HL-60 (cell line): ENCODE data around the gene CDHR5.
A peak's percentile ranks its signal among the peaks of the same experiment; 100 is the strongest.

Source experiments
- DNase-seq, 2 experiments: peaks; one replicate each; pipeline ENCODE4 v3.0.0-alpha.2; 2010 to 2020; ENCODE audit warnings: low read depth in 1 of 2, low spot score in 1 of 2
- H3K27ac ChIP-seq: fragments of 250-450 bp; sonication (Bioruptor Pico); replicated peaks from 2 replicates; pipeline ENCODE4 v1.5.1; 2020; ENCODE audit warnings: mild to moderate bottlenecking, moderate library complexity
- H3K27me3 ChIP-seq: fragments of 250-450 bp; sonication (Bioruptor Pico); 2 replicates; pipeline ENCODE4 v1.5.1; 2021; ENCODE audit warnings: mild to moderate bottlenecking, moderate library complexity; ENCODE audit not compliant: insufficient read depth, poor library complexity, severe bottlenecking
- H3K4me3 ChIP-seq: replicated peaks from 2 replicates; pipeline ENCODE4 v1.5.1; 2011; ENCODE audit warnings: mild to moderate bottlenecking, control low read depth, low read length; ENCODE audit not compliant: insufficient read depth
- GABPA ChIP-seq: IDR thresholded peaks from 2 replicates; pipeline ENCODE4 v1.6.1; 2012; ENCODE audit warnings: low read depth
- POLR2AphosphoS5 ChIP-seq: IDR thresholded peaks from 2 replicates; pipeline ENCODE4 v1.6.1; 2012; ENCODE audit warnings: low read depth
- SPI1 ChIP-seq: IDR thresholded peaks from 2 replicates; pipeline ENCODE4 v1.6.1; 2012; ENCODE audit warnings: low read depth, mild to moderate bottlenecking, borderline replicate concordance
- TF ChIP-seq, protein P1 (sequence below): IDR thresholded peaks from 2 replicates; pipeline ENCODE4 v1.6.1; 2012; ENCODE audit warnings: low read depth; ENCODE audit not compliant: insufficient replicate concordance
- TF ChIP-seq, protein P2 (sequence below): IDR thresholded peaks from one replicate; pipeline ENCODE4 v1.5.1; 2011; ENCODE audit warnings: low read length, control low read depth, inconsistent platforms; ENCODE audit not compliant: insufficient read depth

Gene CDHR5

DNA sequence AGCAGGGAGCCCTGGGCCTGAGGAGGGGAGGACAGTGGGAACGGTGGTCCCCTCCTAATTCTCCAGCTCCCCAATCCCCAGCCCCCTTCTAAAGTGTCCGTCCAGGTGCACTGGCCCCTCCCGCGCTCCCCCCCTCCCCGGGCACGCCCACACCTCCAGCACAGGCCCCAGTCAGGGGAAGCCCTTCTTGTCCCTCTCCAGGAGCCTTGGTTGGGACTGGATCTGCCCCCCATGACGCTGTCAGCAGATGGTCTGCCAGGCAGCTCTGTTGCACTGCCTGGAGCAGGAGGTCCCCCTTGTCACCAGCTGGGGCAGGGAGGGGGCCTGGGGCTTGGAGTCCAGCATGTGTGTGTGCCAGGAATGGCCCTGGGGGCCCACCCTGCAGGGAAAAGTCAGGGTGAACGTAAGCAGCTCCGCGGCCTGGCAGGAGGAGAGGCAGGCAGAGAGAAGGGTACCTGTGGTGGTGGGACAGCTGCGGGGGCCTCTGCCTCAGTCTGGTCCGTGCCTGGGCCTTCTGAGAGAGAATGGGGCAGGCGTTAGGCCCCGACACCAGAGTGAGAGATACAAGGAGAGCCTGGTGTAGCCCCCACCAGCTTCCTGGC lies 10.6 kb downstream of the CDHR5 start:
- TF ChIP-seq POLR2AphosphoS5 (no peak), GABPA (no peak), SPI1 (no peak)
- TF ChIP-seq, protein P1, sequence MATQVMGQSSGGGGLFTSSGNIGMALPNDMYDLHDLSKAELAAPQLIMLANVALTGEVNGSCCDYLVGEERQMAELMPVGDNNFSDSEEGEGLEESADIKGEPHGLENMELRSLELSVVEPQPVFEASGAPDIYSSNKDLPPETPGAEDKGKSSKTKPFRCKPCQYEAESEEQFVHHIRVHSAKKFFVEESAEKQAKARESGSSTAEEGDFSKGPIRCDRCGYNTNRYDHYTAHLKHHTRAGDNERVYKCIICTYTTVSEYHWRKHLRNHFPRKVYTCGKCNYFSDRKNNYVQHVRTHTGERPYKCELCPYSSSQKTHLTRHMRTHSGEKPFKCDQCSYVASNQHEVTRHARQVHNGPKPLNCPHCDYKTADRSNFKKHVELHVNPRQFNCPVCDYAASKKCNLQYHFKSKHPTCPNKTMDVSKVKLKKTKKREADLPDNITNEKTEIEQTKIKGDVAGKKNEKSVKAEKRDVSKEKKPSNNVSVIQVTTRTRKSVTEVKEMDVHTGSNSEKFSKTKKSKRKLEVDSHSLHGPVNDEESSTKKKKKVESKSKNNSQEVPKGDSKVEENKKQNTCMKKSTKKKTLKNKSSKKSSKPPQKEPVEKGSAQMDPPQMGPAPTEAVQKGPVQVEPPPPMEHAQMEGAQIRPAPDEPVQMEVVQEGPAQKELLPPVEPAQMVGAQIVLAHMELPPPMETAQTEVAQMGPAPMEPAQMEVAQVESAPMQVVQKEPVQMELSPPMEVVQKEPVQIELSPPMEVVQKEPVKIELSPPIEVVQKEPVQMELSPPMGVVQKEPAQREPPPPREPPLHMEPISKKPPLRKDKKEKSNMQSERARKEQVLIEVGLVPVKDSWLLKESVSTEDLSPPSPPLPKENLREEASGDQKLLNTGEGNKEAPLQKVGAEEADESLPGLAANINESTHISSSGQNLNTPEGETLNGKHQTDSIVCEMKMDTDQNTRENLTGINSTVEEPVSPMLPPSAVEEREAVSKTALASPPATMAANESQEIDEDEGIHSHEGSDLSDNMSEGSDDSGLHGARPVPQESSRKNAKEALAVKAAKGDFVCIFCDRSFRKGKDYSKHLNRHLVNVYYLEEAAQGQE = no peak
- TF ChIP-seq, protein P2, sequence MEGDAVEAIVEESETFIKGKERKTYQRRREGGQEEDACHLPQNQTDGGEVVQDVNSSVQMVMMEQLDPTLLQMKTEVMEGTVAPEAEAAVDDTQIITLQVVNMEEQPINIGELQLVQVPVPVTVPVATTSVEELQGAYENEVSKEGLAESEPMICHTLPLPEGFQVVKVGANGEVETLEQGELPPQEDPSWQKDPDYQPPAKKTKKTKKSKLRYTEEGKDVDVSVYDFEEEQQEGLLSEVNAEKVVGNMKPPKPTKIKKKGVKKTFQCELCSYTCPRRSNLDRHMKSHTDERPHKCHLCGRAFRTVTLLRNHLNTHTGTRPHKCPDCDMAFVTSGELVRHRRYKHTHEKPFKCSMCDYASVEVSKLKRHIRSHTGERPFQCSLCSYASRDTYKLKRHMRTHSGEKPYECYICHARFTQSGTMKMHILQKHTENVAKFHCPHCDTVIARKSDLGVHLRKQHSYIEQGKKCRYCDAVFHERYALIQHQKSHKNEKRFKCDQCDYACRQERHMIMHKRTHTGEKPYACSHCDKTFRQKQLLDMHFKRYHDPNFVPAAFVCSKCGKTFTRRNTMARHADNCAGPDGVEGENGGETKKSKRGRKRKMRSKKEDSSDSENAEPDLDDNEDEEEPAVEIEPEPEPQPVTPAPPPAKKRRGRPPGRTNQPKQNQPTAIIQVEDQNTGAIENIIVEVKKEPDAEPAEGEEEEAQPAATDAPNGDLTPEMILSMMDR = no peak
- DNase-seq = no peak
- Histone ChIP-seq H3K27ac (no peak overlapping the region), H3K27me3 (no peaks in the 10 kb centered on the region), H3K4me3 (no peak overlapping the region)

DNA sequence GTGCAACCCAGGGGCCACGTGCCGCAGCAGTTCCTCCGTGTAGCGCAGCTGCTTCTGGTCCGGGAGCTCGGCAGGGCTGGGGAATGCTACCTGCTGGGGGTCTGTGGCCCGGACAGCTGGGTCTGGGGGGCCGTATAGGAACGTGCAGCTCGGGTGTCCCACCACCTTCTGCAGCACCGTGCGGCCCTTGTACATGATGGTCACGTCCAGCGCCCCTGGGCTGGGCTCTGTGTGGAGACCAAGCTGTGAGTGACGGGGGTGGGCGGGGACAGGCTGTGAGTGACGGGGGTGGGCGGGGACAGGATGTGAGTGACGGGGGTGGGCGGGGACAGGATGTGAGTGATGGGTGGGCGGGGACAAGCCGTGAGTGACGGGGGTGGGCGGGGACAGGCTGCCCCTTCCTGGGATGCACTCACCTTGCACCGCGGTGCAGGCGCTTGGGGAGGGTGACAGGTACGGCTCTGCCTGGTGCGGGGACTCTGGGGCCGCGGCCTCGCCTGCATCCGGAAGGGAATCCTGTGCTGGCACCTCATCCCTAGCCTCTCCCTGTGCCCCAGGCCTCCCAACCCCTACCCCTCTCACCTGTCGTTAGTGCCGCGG lies 11.3 kb downstream of the CDHR5 start:
- H3K27me3 ChIP-seq = no peaks in the 10 kb centered on the region
- DNase-seq = peak in 1 of 2 experiments; percentile 34
- no peak overlapping the region for H3K4me3 ChIP-seq
- no peak for TF ChIP-seq POLR2AphosphoS5
- TF ChIP-seq GABPA = no peak
- TF ChIP-seq, protein P1 = no peak
- TF ChIP-seq SPI1 = no peak
- TF ChIP-seq, protein P2 = no peak
- no peak overlapping the region for H3K27ac ChIP-seq

DNA sequence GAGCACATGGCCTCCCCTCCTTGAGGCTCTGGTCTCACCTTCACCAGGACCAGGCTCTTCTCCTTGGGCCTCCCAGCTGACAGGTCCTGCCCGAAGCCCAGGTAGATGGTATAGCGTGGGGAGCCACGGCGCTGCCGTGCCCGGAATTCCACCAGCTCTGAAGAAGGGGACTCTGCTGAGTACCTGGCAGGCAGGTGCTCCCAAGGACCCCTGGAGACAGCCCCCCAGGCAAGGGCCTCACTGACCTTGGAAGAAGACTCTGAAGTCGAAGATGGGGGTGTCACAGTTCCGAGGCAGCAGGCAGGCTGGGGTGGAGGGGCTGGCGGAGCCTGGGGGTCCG lies 11.8 kb downstream of the CDHR5 start:
- no peak overlapping the region for H3K4me3 ChIP-seq
- no peaks in the 10 kb centered on the region for H3K27me3 ChIP-seq
- no peak for DNase-seq
- TF ChIP-seq POLR2AphosphoS5 (no peak), SPI1 (no peak), GABPA (no peak)
- TF ChIP-seq, protein P1 = no peak
- TF ChIP-seq, protein P2 = no peak
- no peak overlapping the region for H3K27ac ChIP-seq
